HEK293 (cell line): Measurements from ENCODE around the gene AURKB.

Experiments
- BCL11B ChIP-seq: fragments of 450-650 bp; formaldehyde crosslinking; IDR thresholded peaks from 2 replicates; pipeline ENCODE4 v1.5.1; 2016; ENCODE audit warnings: low read depth, missing biosample characterization, missing genetic modification characterization
- GLIS2 ChIP-seq: fragments of 450-650 bp; formaldehyde crosslinking; IDR thresholded peaks from 2 replicates; pipeline ENCODE4 v1.5.1; 2016; ENCODE audit warnings: missing biosample characterization, missing genetic modification characterization
- HOXC10 ChIP-seq: sonication (generic); formaldehyde crosslinking; IDR thresholded peaks from 2 replicates; pipeline ENCODE4 v1.8.1; 2023; ENCODE audit warnings: mild to moderate bottlenecking, missing genetic modification reagents
- KLF16 ChIP-seq: fragments of 450-650 bp; formaldehyde crosslinking; IDR thresholded peaks from 2 replicates; pipeline ENCODE4 v1.5.1; 2017; ENCODE audit warnings: missing biosample characterization, missing genetic modification characterization
- KLF9 ChIP-seq: fragments of 450-650 bp; formaldehyde crosslinking; IDR thresholded peaks from 2 replicates; pipeline ENCODE4 v1.5.1; 2016; ENCODE audit warnings: missing biosample characterization, missing genetic modification characterization, low read depth
- MYNN ChIP-seq: fragments of 450-650 bp; formaldehyde crosslinking; IDR thresholded peaks from 2 replicates; pipeline ENCODE4 v1.5.1; 2016; ENCODE audit warnings: missing biosample characterization, missing genetic modification characterization, borderline replicate concordance
- OVOL3 ChIP-seq: fragments of 450-650 bp; formaldehyde crosslinking; IDR thresholded peaks from 2 replicates; pipeline ENCODE4 v1.5.1; 2016; ENCODE audit warnings: missing biosample characterization, missing genetic modification characterization
- PRDM10 ChIP-seq: fragments of 450-650 bp; formaldehyde crosslinking; IDR thresholded peaks from 2 replicates; pipeline ENCODE4 v1.5.1; 2016; ENCODE audit warnings: missing biosample characterization, missing genetic modification characterization
- SP2 ChIP-seq: fragments of 450-650 bp; formaldehyde crosslinking; IDR thresholded peaks from 2 replicates; pipeline ENCODE4 v1.5.1; 2016; ENCODE audit warnings: missing biosample characterization, missing genetic modification characterization
- TCF7L2 ChIP-seq: IDR thresholded peaks from 2 replicates; pipeline ENCODE4 v1.6.1; 2011; ENCODE audit warnings: low read depth, mild to moderate bottlenecking, inconsistent platforms, low read length, moderate library complexity, borderline replicate concordance
- YY2 ChIP-seq: fragments of 450-650 bp; formaldehyde crosslinking; IDR thresholded peaks from 2 replicates; pipeline ENCODE4 v1.5.1; 2016; ENCODE audit warnings: missing biosample characterization, missing genetic modification characterization
- ZBTB48 ChIP-seq: fragments of 450-650 bp; formaldehyde crosslinking; IDR thresholded peaks from 2 replicates; pipeline ENCODE4 v1.5.1; 2016; ENCODE audit warnings: missing biosample characterization, missing genetic modification characterization
- ZFP37 ChIP-seq: fragments of 450-650 bp; formaldehyde crosslinking; IDR thresholded peaks from 2 replicates; pipeline ENCODE4 v1.5.1; 2016; ENCODE audit warnings: missing biosample characterization, missing genetic modification characterization
- ZFP41 ChIP-seq: fragments of 450-650 bp; formaldehyde crosslinking; IDR thresholded peaks from 2 replicates; pipeline ENCODE4 v1.5.1; 2016; ENCODE audit warnings: missing biosample characterization, missing genetic modification characterization, borderline replicate concordance
- ZNF10 ChIP-seq: fragments of 450-650 bp; formaldehyde crosslinking; IDR thresholded peaks from 2 replicates; pipeline ENCODE4 v1.5.1; 2017; ENCODE audit warnings: missing biosample characterization, missing genetic modification characterization
- ZNF132 ChIP-seq: fragments of 450-650 bp; formaldehyde crosslinking; IDR thresholded peaks from 2 replicates; pipeline ENCODE4 v1.5.1; 2017; ENCODE audit warnings: missing biosample characterization, missing genetic modification characterization, borderline replicate concordance
- ZNF175 ChIP-seq: fragments of 450-650 bp; formaldehyde crosslinking; IDR thresholded peaks from 2 replicates; pipeline ENCODE4 v1.5.1; 2016; ENCODE audit warnings: missing biosample characterization, missing genetic modification characterization
- ZNF184 ChIP-seq: fragments of 450-650 bp; IDR thresholded peaks from 2 replicates; pipeline ENCODE4 v1.5.1; 2018; ENCODE audit warnings: missing biosample characterization, mild to moderate bottlenecking, missing genetic modification characterization
- ZNF266 ChIP-seq: fragments of 450-650 bp; formaldehyde crosslinking; IDR thresholded peaks from 2 replicates; pipeline ENCODE4 v1.5.1; 2016; ENCODE audit warnings: missing biosample characterization, missing genetic modification characterization, low read depth
- ZNF335 ChIP-seq: fragments of 450-650 bp; formaldehyde crosslinking; conservative IDR thresholded peaks from 2 replicates; pipeline ENCODE4 v1.5.1; 2016; ENCODE audit warnings: missing biosample characterization, missing genetic modification characterization
- ZNF514 ChIP-seq: fragments of 450-650 bp; formaldehyde crosslinking; IDR thresholded peaks from 2 replicates; pipeline ENCODE4 v1.5.1; 2016; ENCODE audit warnings: missing biosample characterization, missing genetic modification characterization
- ZNF785 ChIP-seq: fragments of 450-650 bp; formaldehyde crosslinking; IDR thresholded peaks from 2 replicates; pipeline ENCODE4 v1.5.1; 2016; ENCODE audit warnings: missing biosample characterization, missing genetic modification characterization
- ZXDB ChIP-seq: fragments of 450-650 bp; formaldehyde crosslinking; IDR thresholded peaks from 2 replicates; pipeline ENCODE4 v1.5.1; 2016; ENCODE audit warnings: missing biosample characterization, missing genetic modification characterization
- TF ChIP-seq, protein P1 (sequence below): fragments of 450-650 bp; formaldehyde crosslinking; IDR thresholded peaks from 2 replicates; pipeline ENCODE4 v1.5.1; 2016; ENCODE audit warnings: missing biosample characterization, missing genetic modification characterization
- TF ChIP-seq, protein P2 (sequence below): fragments of 450-650 bp; IDR thresholded peaks from 2 replicates; pipeline ENCODE4 v1.5.1; 2018; ENCODE audit warnings: missing biosample characterization, mild to moderate bottlenecking, missing genetic modification characterization
- TF ChIP-seq, protein P3 (sequence below): fragments of 450-650 bp; formaldehyde crosslinking; IDR thresholded peaks from 2 replicates; pipeline ENCODE4 v1.5.1; 2016; ENCODE audit warnings: missing biosample characterization, missing genetic modification characterization
- TF ChIP-seq, protein P4 (sequence below): fragments of 450-650 bp; formaldehyde crosslinking; IDR thresholded peaks from 2 replicates; pipeline ENCODE4 v1.5.1; 2016; ENCODE audit warnings: missing biosample characterization, missing genetic modification characterization
- TF ChIP-seq, protein P5 (sequence below): IDR thresholded peaks from 2 replicates; pipeline ENCODE4 v1.6.1; 2011; ENCODE audit warnings: mild to moderate bottlenecking, low read depth, low read length, borderline replicate concordance

The AURKB gene

DNA sequence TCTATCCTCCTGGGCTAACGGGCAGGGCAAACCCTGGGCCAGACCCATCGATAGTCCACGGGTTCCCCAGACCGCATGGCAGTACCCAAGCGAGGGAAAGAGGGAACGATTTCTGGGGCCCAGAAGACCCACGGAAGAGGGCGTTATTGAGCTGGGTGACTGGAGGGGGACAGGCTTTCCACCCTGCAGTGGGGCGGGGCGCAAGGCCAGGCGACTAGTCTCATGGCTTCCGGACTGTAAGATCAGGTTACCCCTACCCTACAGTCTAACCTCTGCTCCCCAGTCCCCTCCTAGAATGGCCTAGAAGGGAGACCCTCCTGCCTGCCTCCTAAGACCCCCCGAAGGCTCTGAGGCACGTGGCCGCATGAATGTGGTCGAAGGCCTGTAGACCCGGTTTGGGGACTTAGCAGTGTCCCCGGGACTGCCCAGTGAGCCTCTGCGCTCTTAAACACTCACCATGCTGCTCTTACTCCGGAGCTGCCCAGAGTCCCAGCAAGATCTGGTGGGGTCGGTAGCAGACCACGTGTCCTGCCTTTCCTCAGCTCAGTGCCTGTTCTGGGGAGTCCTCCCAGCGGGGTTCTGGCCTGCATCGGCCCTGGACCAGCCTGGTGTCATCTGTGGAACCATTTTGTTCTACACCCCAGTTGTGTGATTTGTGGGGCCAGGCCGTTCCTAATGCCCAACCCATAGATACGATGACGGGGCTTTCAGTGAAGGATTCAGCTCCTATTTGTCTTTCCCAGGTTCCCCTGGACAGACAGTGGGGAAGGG lies 13.2 kb upstream of the AURKB start (continued):
- TF ChIP-seq PRDM10, result peak; percentile 71
- TF ChIP-seq, protein P1, sequence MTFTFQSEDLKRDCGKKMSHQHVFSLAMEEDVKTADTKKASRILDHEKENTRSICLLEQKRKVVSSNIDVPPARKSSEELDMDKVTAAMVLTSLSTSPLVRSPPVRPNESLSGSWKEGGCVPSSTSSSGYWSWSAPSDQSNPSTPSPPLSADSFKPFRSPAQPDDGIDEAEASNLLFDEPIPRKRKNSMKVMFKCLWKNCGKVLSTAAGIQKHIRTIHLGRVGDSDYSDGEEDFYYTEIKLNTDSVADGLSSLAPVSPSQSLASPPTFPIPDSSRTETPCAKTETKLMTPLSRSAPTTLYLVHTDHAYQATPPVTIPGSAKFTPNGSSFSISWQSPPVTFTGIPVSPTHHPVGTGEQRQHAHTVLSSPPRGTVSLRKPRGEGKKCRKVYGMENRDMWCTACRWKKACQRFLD (tag by site-specific recombination), result no peak
- no peak for TF ChIP-seq HOXC10
- TF ChIP-seq, protein P2, sequence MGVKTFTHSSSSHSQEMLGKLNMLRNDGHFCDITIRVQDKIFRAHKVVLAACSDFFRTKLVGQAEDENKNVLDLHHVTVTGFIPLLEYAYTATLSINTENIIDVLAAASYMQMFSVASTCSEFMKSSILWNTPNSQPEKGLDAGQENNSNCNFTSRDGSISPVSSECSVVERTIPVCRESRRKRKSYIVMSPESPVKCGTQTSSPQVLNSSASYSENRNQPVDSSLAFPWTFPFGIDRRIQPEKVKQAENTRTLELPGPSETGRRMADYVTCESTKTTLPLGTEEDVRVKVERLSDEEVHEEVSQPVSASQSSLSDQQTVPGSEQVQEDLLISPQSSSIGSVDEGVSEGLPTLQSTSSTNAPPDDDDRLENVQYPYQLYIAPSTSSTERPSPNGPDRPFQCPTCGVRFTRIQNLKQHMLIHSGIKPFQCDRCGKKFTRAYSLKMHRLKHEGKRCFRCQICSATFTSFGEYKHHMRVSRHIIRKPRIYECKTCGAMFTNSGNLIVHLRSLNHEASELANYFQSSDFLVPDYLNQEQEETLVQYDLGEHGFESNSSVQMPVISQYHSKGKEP (tag by site-specific recombination), result no peak
- no peak for TF ChIP-seq YY2
- no peak for TF ChIP-seq ZNF266
- TF ChIP-seq GLIS2 (tag by site-specific recombination), result peak; percentile 84
- TF ChIP-seq, protein P3, sequence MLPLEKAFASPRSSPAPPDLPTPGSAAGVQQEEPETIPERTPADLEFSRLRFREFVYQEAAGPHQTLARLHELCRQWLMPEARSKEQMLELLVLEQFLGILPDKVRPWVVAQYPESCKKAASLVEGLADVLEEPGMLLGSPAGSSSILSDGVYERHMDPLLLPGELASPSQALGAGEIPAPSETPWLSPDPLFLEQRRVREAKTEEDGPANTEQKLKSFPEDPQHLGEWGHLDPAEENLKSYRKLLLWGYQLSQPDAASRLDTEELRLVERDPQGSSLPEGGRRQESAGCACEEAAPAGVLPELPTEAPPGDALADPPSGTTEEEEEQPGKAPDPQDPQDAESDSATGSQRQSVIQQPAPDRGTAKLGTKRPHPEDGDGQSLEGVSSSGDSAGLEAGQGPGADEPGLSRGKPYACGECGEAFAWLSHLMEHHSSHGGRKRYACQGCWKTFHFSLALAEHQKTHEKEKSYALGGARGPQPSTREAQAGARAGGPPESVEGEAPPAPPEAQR (tag by site-specific recombination), result no peak
- peak; percentile 57 for TF ChIP-seq ZNF335 (tag by site-specific recombination)
- no peak for TF ChIP-seq ZNF184
- TF ChIP-seq BCL11B (tag by site-specific recombination), result no peak
- TF ChIP-seq ZNF514 (tag by site-specific recombination), result no peak
- TF ChIP-seq ZBTB48 (tag by site-specific recombination), result peak; percentile 31
- no peak for TF ChIP-seq OVOL3 (tag by site-specific recombination)
- no peak for TF ChIP-seq ZFP41
- peak; percentile 69; the same call in 1 of the 2 replicates for TF ChIP-seq SP2
- TF ChIP-seq, protein P4, sequence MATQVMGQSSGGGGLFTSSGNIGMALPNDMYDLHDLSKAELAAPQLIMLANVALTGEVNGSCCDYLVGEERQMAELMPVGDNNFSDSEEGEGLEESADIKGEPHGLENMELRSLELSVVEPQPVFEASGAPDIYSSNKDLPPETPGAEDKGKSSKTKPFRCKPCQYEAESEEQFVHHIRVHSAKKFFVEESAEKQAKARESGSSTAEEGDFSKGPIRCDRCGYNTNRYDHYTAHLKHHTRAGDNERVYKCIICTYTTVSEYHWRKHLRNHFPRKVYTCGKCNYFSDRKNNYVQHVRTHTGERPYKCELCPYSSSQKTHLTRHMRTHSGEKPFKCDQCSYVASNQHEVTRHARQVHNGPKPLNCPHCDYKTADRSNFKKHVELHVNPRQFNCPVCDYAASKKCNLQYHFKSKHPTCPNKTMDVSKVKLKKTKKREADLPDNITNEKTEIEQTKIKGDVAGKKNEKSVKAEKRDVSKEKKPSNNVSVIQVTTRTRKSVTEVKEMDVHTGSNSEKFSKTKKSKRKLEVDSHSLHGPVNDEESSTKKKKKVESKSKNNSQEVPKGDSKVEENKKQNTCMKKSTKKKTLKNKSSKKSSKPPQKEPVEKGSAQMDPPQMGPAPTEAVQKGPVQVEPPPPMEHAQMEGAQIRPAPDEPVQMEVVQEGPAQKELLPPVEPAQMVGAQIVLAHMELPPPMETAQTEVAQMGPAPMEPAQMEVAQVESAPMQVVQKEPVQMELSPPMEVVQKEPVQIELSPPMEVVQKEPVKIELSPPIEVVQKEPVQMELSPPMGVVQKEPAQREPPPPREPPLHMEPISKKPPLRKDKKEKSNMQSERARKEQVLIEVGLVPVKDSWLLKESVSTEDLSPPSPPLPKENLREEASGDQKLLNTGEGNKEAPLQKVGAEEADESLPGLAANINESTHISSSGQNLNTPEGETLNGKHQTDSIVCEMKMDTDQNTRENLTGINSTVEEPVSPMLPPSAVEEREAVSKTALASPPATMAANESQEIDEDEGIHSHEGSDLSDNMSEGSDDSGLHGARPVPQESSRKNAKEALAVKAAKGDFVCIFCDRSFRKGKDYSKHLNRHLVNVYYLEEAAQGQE, result no peak
- no peak for TF ChIP-seq ZNF10 (tag by site-specific recombination)
- peak; percentile 45; the same call in 1 of the 2 replicates for TF ChIP-seq KLF9 (tag by site-specific recombination)
- TF ChIP-seq TCF7L2, result no peak
- no peak for TF ChIP-seq KLF16 (tag by site-specific recombination)
- TF ChIP-seq ZNF175 (tag by site-specific recombination), result no peak
- TF ChIP-seq ZNF132 (tag by site-specific recombination), result no peak
- no peak for TF ChIP-seq ZXDB (tag by site-specific recombination)
- TF ChIP-seq, protein P5, sequence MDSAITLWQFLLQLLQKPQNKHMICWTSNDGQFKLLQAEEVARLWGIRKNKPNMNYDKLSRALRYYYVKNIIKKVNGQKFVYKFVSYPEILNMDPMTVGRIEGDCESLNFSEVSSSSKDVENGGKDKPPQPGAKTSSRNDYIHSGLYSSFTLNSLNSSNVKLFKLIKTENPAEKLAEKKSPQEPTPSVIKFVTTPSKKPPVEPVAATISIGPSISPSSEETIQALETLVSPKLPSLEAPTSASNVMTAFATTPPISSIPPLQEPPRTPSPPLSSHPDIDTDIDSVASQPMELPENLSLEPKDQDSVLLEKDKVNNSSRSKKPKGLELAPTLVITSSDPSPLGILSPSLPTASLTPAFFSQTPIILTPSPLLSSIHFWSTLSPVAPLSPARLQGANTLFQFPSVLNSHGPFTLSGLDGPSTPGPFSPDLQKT, result no peak
- no peak for TF ChIP-seq MYNN (tag by site-specific recombination)
- 0 out of 2 replicates have a peak, but pooled peaks have one; percentile 17 for TF ChIP-seq ZFP37 (tag by site-specific recombination)
- no peak for TF ChIP-seq ZNF785 (tag by site-specific recombination)
